ENCODE measurements around the gene TIMM22. TPM values are rescaled to one million over a fixed set of nuclear protein-coding genes. Genes with fewer than 3 reads are reported as not detected.
"Not testable (repeated sequence)": the region's sequence is repeated elsewhere in the genome, so short reads cannot be mapped to it uniquely, and the experiment has no call there.

TIMM22 gene
- total and polyA plus RNA-seq, 4 donors: 7.2 to 12.2 (median 9.9) TPM

- WGBS, 2 donors: 81 to 87% methylated on average over 20 of the region's 20 CpGs
Observed at GRCh38 chr17:1047879-1048470, 51.0 kb downstream of the TIMM22 start.

GRCh38 chr17:1048516-1049115 is 51.7 kb downstream of the TIMM22 start:
- Histone ChIP-seq H3K27ac (ENCODE audit: low read depth in 1 of 2, low read length in 1 of 2) (peak overlapping the region in 1 of 2 donors; percentile 80), H3K36me3 (ENCODE audit: control insufficient read depth in 4 of 4, insufficient read depth in 4 of 4, low read length in 4 of 4) (peaks cover 0 to 38% (median 4%) of the 10 kb centered on the region in 4 donors), H3K4me1 (ENCODE audit: control insufficient read depth in 5 of 5, insufficient read depth in 5 of 5, low read length in 5 of 5) (peaks cover 0 to 25% (median 1%) of the 10 kb centered on the region in 5 donors)
- H3K9me3 ChIP-seq (ENCODE audit: control insufficient read depth in 4 of 4, insufficient read depth in 3 of 4, low read length in 3 of 4); DNase-seq; H3K9ac ChIP-seq (ENCODE audit: insufficient read depth in 1 of 2, low read length in 2 of 2); H3K4me3 ChIP-seq; H3K27me3 ChIP-seq (ENCODE audit: control insufficient read depth in 3 of 3, insufficient read depth in 3 of 3, low read length in 2 of 3); ATAC-seq (ENCODE audit: insufficient read depth, low FRiP score): not testable (repeated sequence)
- 97% methylated on average over 47 to 49 of the region's 49 CpGs for WGBS, 2 donors

More at GRCh38 chr17:1047879-1048470, 51.0 kb downstream of the TIMM22 start:
- no peak for DNase-seq
- H3K9me3 ChIP-seq (ENCODE audit: control insufficient read depth in 4 of 4, insufficient read depth in 3 of 4, low read length in 3 of 4): no peaks in the 10 kb centered on the region
- TF ChIP-seq CTCF (IDR thresholded peaks at IDR 0.05; ENCODE audit: control extremely low read depth, extremely low read depth): no peak
- no peak overlapping the region for H3K4me3 ChIP-seq
- H3K27me3 ChIP-seq (ENCODE audit: control insufficient read depth in 3 of 3, insufficient read depth in 3 of 3, low read length in 2 of 3): no peaks in the 10 kb centered on the region
- H3K4me1 ChIP-seq (ENCODE audit: control insufficient read depth in 5 of 5, insufficient read depth in 5 of 5, low read length in 5 of 5): peaks cover 0 to 31% (median 2%) of the 10 kb centered on the region in 5 donors
- no peak for ATAC-seq (ENCODE audit: insufficient read depth, low FRiP score)
- no peak overlapping the region for H3K9ac ChIP-seq (ENCODE audit: insufficient read depth in 1 of 2, low read length in 2 of 2)
- peak overlapping the region; percentile 52 to 80 for H3K27ac ChIP-seq (ENCODE audit: low read depth in 1 of 2, low read length in 1 of 2)
- H3K36me3 ChIP-seq (ENCODE audit: control insufficient read depth in 4 of 4, insufficient read depth in 4 of 4, low read length in 4 of 4): peaks cover 0 to 37% (median 4%) of the 10 kb centered on the region in 4 donors

- Histone ChIP-seq H3K27ac (ENCODE audit: low read depth in 1 of 2, low read length in 1 of 2) (no peak overlapping the region), H3K4me1 (ENCODE audit: control insufficient read depth in 5 of 5, insufficient read depth in 5 of 5, low read length in 5 of 5) (peaks cover 0 to 19% (median 1%) of the 10 kb centered on the region in 5 donors), H3K9me3 (ENCODE audit: control insufficient read depth in 4 of 4, insufficient read depth in 3 of 4, low read length in 3 of 4) (no peaks in the 10 kb centered on the region), H3K36me3 (ENCODE audit: control insufficient read depth in 4 of 4, insufficient read depth in 4 of 4, low read length in 4 of 4) (peaks cover 0 to 47% (median 9%) of the 10 kb centered on the region in 4 donors), H3K4me3 (no peak overlapping the region), H3K9ac (ENCODE audit: insufficient read depth in 1 of 2, low read length in 2 of 2) (no peak overlapping the region), H3K27me3 (ENCODE audit: control insufficient read depth in 3 of 3, insufficient read depth in 3 of 3, low read length in 2 of 3) (no peaks in the 10 kb centered on the region)
- WGBS, 2 donors: 94 to 96% methylated on average over 28 of the region's 28 CpGs
- ATAC-seq (ENCODE audit: insufficient read depth, low FRiP score) (no peak), DNase-seq (no peak)
- no peak for TF ChIP-seq CTCF (IDR thresholded peaks at IDR 0.05; ENCODE audit: control extremely low read depth, extremely low read depth)
Observed at GRCh38 chr17:1049446-1050225, 52.7 kb downstream of the TIMM22 start.
